Measurements from ENCODE around the gene LRRC8E.

Gene LRRC8E

DNA sequence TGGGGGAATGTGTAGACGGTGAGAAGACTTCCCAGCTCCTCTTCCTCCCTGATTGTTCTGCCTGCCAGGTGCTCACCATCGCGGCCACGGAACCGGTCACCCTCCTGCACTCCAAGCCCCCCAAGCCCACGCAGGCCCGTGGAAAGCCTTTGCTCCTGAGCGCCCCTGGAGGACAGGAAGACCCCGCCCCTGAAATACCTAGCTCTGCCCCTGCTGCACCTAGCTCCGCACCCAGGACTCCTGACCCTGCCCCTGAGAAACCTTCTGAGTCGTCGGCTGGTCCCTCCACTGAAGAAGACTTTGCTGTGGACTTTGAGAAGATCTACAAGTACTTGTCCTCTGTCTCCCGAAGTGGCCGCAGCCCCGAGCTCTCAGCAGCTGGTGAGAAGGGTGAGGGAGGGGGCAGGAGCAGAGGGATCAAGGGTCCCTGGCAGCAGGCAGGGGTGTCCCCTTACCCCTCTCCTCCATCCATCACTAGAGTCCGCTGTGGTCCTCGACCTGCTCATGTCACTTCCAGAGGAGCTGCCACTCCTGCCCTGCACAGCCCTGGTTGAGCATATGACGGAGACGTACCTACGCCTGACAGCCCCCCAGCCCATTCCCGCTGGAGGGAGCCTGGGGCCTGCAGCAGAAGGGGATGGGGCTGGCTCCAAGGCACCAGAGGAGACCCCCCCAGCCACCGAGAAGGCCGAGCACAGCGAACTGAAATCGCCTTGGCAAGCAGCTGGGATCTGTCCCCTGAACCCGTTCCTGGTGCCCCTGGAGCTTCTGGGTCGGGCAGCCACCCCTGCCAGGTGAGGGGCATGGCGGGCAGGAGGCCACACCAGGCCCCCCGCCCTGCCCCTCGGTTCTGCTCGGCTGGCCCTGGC lies 33.9 kb downstream of the LRRC8E start:
- H2BK15ac ChIP-seq (ENCODE audit: low read depth, poor library complexity, severe bottlenecking) = no peak overlapping the region
- H4K91ac ChIP-seq (ENCODE audit: low read length) = no peak overlapping the region
- peaks cover 11% of the 10 kb centered on the region for H3K79me1 ChIP-seq (replicated peaks; ENCODE audit: low read length, poor library complexity, severe bottlenecking)
- H3K4me2 ChIP-seq (ENCODE audit: low read length, poor library complexity, severe bottlenecking) = no peak overlapping the region
- no peak overlapping the region for H3K27ac ChIP-seq (ENCODE audit: low read length, poor library complexity, severe bottlenecking)
- peaks cover 52% of the 10 kb centered on the region for H3K4me1 ChIP-seq (ENCODE audit: control insufficient read depth, insufficient read depth, low read depth, low read length)
- no peak for DNase-seq
- H3K14ac ChIP-seq (ENCODE audit: low read length in 2 of 2) = no peak overlapping the region
- no peaks in the 10 kb centered on the region for H3K9me3 ChIP-seq (ENCODE audit: control insufficient read depth, low read length)
- H2BK120ac ChIP-seq (ENCODE audit: low read depth, low read length) = no peak overlapping the region
- no peak overlapping the region for H2AFZ ChIP-seq (ENCODE audit: low read depth, low read length)
- H3K9ac ChIP-seq (ENCODE audit: low read length) = peak overlapping the region; percentile 84
- H3K4ac ChIP-seq (ENCODE audit: low read depth in 1 of 2, low read length in 2 of 2) = no peak overlapping the region
- no peak overlapping the region for H2BK12ac ChIP-seq (ENCODE audit: low read length in 2 of 2)
- no peak overlapping the region for H3K18ac ChIP-seq (ENCODE audit: low read depth in 1 of 2, low read length in 2 of 2)
- H3K23ac ChIP-seq (ENCODE audit: low read length in 2 of 2) = no peak overlapping the region
- no peak overlapping the region for H2BK5ac ChIP-seq (ENCODE audit: low read depth, low read length, poor library complexity, severe bottlenecking)
- WGBS = 96% methylated on average over 27 of the region's 31 CpGs
- peak overlapping the region in 1 of 2 experiments; percentile 83 for H3K4me3 ChIP-seq (ENCODE audit: insufficient read depth in 1 of 2, low read depth in 1 of 2, low read length in 2 of 2)
- no peak overlapping the region for H2AK5ac ChIP-seq (ENCODE audit: low read length, severe bottlenecking)
- H3K36me3 ChIP-seq (ENCODE audit: control insufficient read depth in 1 of 2, insufficient read depth in 2 of 2, low read depth in 1 of 2, low read length in 2 of 2) = peaks cover 18 to 40% of the 10 kb centered on the region in 2 experiments
- no peak overlapping the region for H4K8ac ChIP-seq (ENCODE audit: low read length)
- H3K27me3 ChIP-seq (ENCODE audit: control insufficient read depth in 1 of 2, insufficient read depth in 1 of 2, low read length in 2 of 2) = peaks cover under 1 to 12% of the 10 kb centered on the region in 2 experiments

DNA sequence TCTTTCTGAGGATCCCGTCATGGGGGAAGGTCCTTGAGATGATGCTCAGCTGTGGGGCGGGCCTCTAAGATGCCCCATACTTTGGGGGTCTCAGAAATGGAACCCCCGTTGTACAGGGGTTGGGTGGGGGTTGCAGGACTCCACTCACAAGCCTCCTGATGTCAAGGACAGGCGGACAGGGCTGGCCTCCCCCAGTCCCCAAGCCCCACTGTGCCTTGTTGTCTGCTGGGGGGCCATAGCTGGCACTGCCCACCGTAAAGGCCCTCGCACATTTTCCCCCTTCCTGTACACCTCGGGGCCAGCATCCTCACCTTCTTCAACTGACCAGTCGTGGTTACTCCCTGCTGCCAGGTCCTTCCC lies 34.5 kb downstream of the LRRC8E start:
- H2BK5ac ChIP-seq (ENCODE audit: low read depth, low read length, poor library complexity, severe bottlenecking) = no peak overlapping the region
- no peak overlapping the region for H3K9ac ChIP-seq (ENCODE audit: low read length)
- H3K4me1 ChIP-seq (ENCODE audit: control insufficient read depth, insufficient read depth, low read depth, low read length) = peaks cover 46% of the 10 kb centered on the region
- no peak overlapping the region for H2AFZ ChIP-seq (ENCODE audit: low read depth, low read length)
- H3K4me3 ChIP-seq (ENCODE audit: insufficient read depth in 1 of 2, low read depth in 1 of 2, low read length in 2 of 2) = no peak overlapping the region
- WGBS = 100% methylated on average over 6 of the region's 8 CpGs
- H4K91ac ChIP-seq (ENCODE audit: low read length) = no peak overlapping the region
- peaks cover 18 to 45% of the 10 kb centered on the region in 2 experiments for H3K36me3 ChIP-seq (ENCODE audit: control insufficient read depth in 1 of 2, insufficient read depth in 2 of 2, low read depth in 1 of 2, low read length in 2 of 2)
- H3K14ac ChIP-seq (ENCODE audit: low read length in 2 of 2) = no peak overlapping the region
- H3K27ac ChIP-seq (ENCODE audit: low read length, poor library complexity, severe bottlenecking) = no peak overlapping the region
- H2BK12ac ChIP-seq (ENCODE audit: low read length in 2 of 2) = no peak overlapping the region
- H4K8ac ChIP-seq (ENCODE audit: low read length) = no peak overlapping the region
- H2AK5ac ChIP-seq (ENCODE audit: low read length, severe bottlenecking) = no peak overlapping the region
- peaks cover 0 to 10% of the 10 kb centered on the region in 2 experiments for H3K27me3 ChIP-seq (ENCODE audit: control insufficient read depth in 1 of 2, insufficient read depth in 1 of 2, low read length in 2 of 2)
- H3K23ac ChIP-seq (ENCODE audit: low read length in 2 of 2) = no peak overlapping the region
- no peak overlapping the region for H2BK15ac ChIP-seq (ENCODE audit: low read depth, poor library complexity, severe bottlenecking)
- no peaks in the 10 kb centered on the region for H3K9me3 ChIP-seq (ENCODE audit: control insufficient read depth, low read length)
- H3K79me1 ChIP-seq (replicated peaks; ENCODE audit: low read length, poor library complexity, severe bottlenecking) = peaks cover 11% of the 10 kb centered on the region
- no peak for DNase-seq
- no peak overlapping the region for H3K4ac ChIP-seq (ENCODE audit: low read depth in 1 of 2, low read length in 2 of 2)
- H3K18ac ChIP-seq (ENCODE audit: low read depth in 1 of 2, low read length in 2 of 2) = no peak overlapping the region
- no peak overlapping the region for H2BK120ac ChIP-seq (ENCODE audit: low read depth, low read length)
- no peak overlapping the region for H3K4me2 ChIP-seq (ENCODE audit: low read length, poor library complexity, severe bottlenecking)

DNA sequence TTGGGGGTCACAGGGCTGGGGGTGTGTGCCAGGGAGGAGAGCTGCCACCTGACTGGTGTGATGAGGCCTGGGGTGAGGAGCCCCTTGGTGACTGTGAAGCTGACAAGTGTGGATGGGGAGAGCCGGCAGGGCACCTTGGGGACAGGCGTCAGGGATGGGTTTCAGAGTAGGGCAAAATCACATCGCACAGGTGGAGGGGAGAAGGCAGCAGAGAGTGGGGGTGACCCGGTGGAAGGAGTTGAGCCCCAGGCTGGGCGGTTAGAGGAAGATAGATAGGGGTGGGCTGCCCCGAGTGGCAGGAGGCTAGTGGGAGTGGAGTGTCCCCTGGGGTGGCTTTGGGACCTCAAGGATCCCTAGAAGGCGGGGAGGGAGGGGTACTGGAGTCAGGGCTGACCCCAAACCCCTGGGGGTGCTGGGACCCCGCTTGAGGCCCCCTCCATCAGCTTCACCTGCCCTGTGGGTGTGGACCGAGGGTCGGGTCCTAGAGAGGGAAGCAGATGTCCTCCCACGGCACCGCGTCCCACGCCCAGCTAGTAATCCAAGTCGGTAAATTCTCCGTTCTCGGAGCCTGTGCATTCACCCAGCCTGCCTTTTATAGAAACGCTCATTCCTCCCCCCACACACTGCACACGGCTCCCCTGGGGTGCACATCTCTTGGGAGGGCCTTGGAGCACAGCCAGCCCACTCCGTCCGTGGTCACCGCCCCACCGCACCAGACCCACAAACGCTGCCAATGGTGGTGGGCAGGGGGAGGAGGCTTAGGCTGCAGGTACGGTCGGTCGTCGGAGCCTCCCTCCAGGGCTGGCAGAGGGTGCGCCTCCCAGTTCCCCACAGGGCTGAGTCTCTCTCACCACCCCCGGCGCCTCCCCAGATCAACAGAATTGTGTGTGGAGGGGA lies 35.2 kb downstream of the LRRC8E start:
- H2BK120ac ChIP-seq (ENCODE audit: low read depth, low read length) = no peak overlapping the region
- no peak overlapping the region for H3K14ac ChIP-seq (ENCODE audit: low read length in 2 of 2)
- no peak overlapping the region for H2AFZ ChIP-seq (ENCODE audit: low read depth, low read length)

DNA sequence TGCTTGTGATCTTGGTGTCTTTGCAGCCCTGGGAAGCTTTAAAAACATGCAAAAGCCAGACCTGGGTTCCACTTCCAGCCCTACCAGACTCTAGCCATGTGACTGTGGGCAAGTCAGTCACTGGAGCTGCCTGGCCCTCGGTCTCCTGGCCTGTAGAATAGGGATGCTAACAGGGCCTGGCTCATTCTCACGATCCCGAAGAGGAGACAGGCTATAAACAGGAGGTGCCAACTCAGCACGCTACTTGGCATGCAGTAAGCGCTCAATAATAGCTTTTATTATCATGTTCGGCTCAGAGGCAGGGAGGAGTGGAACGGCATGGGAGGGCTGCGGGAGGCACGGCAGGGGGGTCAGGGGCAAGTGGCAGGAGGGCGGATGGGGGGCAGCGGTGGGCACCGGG lies 35.9 kb downstream of the LRRC8E start:
- H3K9me3 ChIP-seq (ENCODE audit: control insufficient read depth, low read length) = no peaks in the 10 kb centered on the region
- H3K4ac ChIP-seq (ENCODE audit: low read depth in 1 of 2, low read length in 2 of 2) = no peak overlapping the region
- no peak overlapping the region for H3K4me3 ChIP-seq (ENCODE audit: insufficient read depth in 1 of 2, low read depth in 1 of 2, low read length in 2 of 2)
- H2AFZ ChIP-seq (ENCODE audit: low read depth, low read length) = no peak overlapping the region
- peaks cover 18 to 46% of the 10 kb centered on the region in 2 experiments for H3K36me3 ChIP-seq (ENCODE audit: control insufficient read depth in 1 of 2, insufficient read depth in 2 of 2, low read depth in 1 of 2, low read length in 2 of 2)
- H4K8ac ChIP-seq (ENCODE audit: low read length) = no peak overlapping the region
- no peak overlapping the region for H3K4me2 ChIP-seq (ENCODE audit: low read length, poor library complexity, severe bottlenecking)
- H2AK5ac ChIP-seq (ENCODE audit: low read length, severe bottlenecking) = no peak overlapping the region
- H2BK12ac ChIP-seq (ENCODE audit: low read length in 2 of 2) = peak overlapping the region in 1 of 2 experiments; percentile 15
- no peak overlapping the region for H3K18ac ChIP-seq (ENCODE audit: low read depth in 1 of 2, low read length in 2 of 2)
- H2BK15ac ChIP-seq (ENCODE audit: low read depth, poor library complexity, severe bottlenecking) = no peak overlapping the region
- WGBS = 92% methylated on average over 12 of the region's 12 CpGs
- H3K4me1 ChIP-seq (ENCODE audit: control insufficient read depth, insufficient read depth, low read depth, low read length) = peaks cover 53% of the 10 kb centered on the region
- no peak overlapping the region for H2BK120ac ChIP-seq (ENCODE audit: low read depth, low read length)
- no peak for DNase-seq
- H3K79me1 ChIP-seq (replicated peaks; ENCODE audit: low read length, poor library complexity, severe bottlenecking) = peaks cover 11% of the 10 kb centered on the region
- no peak overlapping the region for H3K14ac ChIP-seq (ENCODE audit: low read length in 2 of 2)
- no peak overlapping the region for H3K27ac ChIP-seq (ENCODE audit: low read length, poor library complexity, severe bottlenecking)
- H3K23ac ChIP-seq (ENCODE audit: low read length in 2 of 2) = no peak overlapping the region
- no peak overlapping the region for H3K9ac ChIP-seq (ENCODE audit: low read length)
- H2BK5ac ChIP-seq (ENCODE audit: low read depth, low read length, poor library complexity, severe bottlenecking) = no peak overlapping the region
- no peak overlapping the region for H4K91ac ChIP-seq (ENCODE audit: low read length)
- no peaks in the 10 kb centered on the region for H3K27me3 ChIP-seq (ENCODE audit: control insufficient read depth in 1 of 2, insufficient read depth in 1 of 2, low read length in 2 of 2)

More for the DNA sequence above, 35.2 kb downstream of the LRRC8E start:
- H3K9me3 ChIP-seq (ENCODE audit: control insufficient read depth, low read length) = no peaks in the 10 kb centered on the region
- H3K4me2 ChIP-seq (ENCODE audit: low read length, poor library complexity, severe bottlenecking) = no peak overlapping the region
- H3K36me3 ChIP-seq (ENCODE audit: control insufficient read depth in 1 of 2, insufficient read depth in 2 of 2, low read depth in 1 of 2, low read length in 2 of 2) = peaks cover 18 to 46% of the 10 kb centered on the region in 2 experiments
- H3K27ac ChIP-seq (ENCODE audit: low read length, poor library complexity, severe bottlenecking) = no peak overlapping the region
- H3K79me1 ChIP-seq (replicated peaks; ENCODE audit: low read length, poor library complexity, severe bottlenecking) = peaks cover 11% of the 10 kb centered on the region
- no peak overlapping the region for H3K4me3 ChIP-seq (ENCODE audit: insufficient read depth in 1 of 2, low read depth in 1 of 2, low read length in 2 of 2)
- peaks cover 0 to 4% of the 10 kb centered on the region in 2 experiments for H3K27me3 ChIP-seq (ENCODE audit: control insufficient read depth in 1 of 2, insufficient read depth in 1 of 2, low read length in 2 of 2)
- H3K4ac ChIP-seq (ENCODE audit: low read depth in 1 of 2, low read length in 2 of 2) = no peak overlapping the region
- H3K4me1 ChIP-seq (ENCODE audit: control insufficient read depth, insufficient read depth, low read depth, low read length) = peaks cover 50% of the 10 kb centered on the region
- no peak overlapping the region for H3K9ac ChIP-seq (ENCODE audit: low read length)
- H2BK12ac ChIP-seq (ENCODE audit: low read length in 2 of 2) = peak overlapping the region in 1 of 2 experiments; percentile 29
- H4K91ac ChIP-seq (ENCODE audit: low read length) = no peak overlapping the region
- no peak overlapping the region for H3K23ac ChIP-seq (ENCODE audit: low read length in 2 of 2)
- WGBS = 92% methylated on average over 25 of the region's 31 CpGs
- no peak overlapping the region for H3K18ac ChIP-seq (ENCODE audit: low read depth in 1 of 2, low read length in 2 of 2)
- no peak overlapping the region for H4K8ac ChIP-seq (ENCODE audit: low read length)
- no peak overlapping the region for H2AK5ac ChIP-seq (ENCODE audit: low read length, severe bottlenecking)
- H2BK5ac ChIP-seq (ENCODE audit: low read depth, low read length, poor library complexity, severe bottlenecking) = no peak overlapping the region
- no peak overlapping the region for H2BK15ac ChIP-seq (ENCODE audit: low read depth, poor library complexity, severe bottlenecking)
- DNase-seq = no peak

Data from mesenchymal stem cell (in vitro differentiated cells and primary cell).